ENCODE measurements around the gene PAPPA.

PAPPA gene

DNA sequence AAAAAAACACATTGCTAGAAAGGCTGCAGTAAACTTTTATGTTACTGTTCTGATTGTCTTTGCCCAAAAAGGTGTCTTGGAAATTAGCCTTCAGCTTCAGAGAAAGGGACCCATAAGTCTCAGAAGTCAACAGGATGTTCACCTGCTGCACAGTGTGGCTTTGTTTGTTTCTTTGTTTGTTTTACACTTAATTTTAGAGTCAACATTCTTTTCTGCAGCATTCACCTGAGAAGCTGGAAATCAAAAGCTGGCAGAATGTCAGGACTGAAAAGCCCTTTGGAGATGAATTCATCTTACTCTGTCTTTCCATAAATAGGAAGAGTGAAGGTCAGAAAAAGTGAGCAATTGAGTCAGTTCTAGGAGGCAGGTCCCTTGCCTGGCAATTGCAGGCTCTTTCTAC lies 170.0 kb downstream of the PAPPA start:
- no peak for DNase-seq

DNA sequence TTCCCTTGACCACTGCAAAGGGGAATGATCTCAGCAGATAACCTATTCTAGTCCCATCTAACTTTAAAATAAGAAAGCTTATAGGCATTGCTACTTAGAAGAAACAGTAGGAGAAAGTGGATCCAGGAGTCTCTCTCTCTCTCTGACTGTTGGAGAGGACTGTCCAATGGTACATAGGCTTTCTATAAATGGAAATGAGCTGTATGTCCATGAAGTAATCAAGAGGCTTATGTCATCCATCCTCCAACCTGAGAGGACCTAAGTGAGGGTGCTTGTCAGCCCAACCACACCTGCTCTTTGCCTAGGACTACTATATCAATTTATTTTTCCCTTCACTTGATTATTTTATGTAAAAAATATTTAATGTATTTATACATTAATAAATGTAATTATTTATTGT lies 172.3 kb downstream of the PAPPA start:
- DNase-seq = no peak

DNA sequence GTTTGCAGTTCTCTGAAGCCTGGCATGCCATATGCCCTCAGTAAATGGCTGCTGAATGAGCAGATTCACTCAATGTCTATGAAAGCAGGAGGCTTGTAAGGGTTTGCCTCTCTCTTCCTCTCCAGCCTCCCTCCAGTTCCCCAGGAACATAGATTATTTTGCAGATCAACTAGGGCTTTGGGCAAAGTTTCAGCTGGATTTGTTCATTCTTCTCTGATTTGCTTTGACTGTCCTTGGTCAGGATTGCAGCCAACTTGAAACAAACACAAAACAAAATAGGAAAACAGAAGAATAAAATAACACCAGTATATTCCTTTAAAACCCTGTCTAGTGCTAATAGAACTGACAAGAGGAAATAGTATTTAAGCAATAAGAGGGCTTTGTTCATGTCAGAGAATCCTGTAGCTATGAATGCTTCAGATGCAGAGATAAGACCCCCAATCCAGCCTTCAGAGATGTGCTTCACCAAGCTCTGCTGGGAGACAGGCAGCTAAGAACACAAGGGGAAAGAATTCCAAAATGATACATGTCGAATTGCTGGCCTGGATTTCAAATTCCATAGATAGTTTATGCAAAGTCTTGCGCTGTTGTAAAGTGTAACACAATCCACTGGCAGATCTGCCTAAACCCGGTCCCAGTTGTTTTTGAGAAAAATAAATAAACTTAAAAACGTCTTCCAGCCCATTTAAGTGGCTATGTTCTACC lies 174.3 kb downstream of the PAPPA start:
- no peak for DNase-seq

DNA sequence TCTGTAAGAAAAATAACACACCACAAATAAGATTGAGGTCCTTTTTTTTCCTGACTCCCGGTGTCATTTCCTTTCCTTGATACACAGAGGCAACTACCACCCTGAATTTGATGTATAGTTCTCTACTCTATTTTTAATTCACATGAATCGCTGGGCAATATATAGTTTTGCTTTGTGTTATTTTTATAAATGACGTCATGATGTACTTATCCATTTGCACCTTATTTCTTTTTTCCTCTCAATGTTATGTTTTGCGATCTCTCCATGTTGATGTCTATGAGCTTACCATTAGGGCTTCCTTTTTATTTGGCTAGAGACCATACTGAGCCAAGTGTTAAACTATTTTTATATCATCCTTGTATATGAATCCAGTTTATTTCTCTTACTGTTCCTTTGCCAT lies 175.9 kb downstream of the PAPPA start:
- no peak for DNase-seq

DNA sequence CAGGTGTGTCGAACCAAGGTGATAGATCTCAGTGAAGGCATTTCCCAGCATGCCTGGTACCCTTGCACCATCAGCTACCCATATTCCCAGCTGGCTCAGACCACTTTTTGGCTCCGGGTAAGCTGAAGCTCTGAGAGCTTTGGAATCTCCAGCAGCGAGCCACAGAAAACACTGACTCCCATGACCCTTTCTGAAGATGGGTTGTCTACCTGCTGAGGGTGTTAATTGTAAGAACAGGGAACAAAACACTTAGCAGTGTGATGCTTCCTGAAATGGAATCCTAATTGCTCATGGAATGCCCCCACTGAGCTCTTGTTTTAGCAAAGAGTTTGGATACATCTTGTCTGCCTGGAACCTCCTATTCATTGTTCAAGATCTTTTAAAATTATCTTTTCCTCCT lies 177.7 kb downstream of the PAPPA start:
- DNase-seq = no peak

DNA sequence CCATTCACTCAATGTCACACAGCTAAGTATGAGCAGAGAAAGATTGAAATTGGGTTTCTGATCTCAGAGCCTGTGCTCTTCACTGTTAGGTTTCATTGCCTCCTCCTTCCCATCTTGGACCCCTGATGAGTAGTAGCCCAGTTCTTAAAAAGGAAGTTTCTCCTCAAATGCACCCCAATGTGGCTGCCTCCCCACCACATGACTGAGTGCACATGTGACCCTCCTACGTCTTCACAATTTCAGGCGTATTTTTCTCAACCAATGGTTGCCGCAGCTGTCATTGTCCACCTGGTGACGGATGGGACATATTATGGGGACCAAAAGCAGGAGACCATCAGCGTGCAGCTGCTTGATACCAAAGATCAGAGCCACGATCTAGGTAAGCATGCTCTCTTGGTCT lies 178.5 kb downstream of the PAPPA start:
- no peak for DNase-seq

- DNase-seq = no peak
These were observed 179.7 kb downstream of the PAPPA start for GRCh38 chr9:116333254-116333653.

DNA sequence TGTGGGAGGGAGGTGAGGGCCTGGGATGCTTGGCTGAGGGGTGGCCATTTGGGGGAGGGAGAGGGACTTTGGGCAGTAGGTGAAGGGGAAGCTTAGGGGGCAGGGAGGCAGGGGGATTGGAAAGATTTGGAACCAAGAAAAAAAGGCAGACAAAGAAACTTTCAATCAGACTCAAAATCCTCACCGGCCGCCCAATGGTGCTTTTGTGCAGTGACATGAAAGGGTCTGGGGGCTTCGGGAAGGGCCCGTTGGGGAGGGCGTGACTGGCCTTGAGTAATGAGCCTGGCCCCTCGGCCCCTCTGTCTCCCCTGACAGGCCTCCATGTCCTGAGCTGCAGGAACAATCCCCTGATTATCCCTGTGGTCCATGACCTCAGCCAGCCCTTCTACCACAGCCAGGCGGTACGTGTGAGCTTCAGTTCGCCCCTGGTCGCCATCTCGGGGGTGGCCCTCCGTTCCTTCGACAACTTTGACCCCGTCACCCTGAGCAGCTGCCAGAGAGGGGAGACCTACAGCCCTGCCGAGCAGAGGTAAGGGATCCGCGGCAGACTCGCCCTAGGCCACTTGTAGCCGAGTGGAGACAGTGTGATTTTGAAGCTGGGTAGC lies 181.1 kb downstream of the PAPPA start:
- no peak for DNase-seq

DNA sequence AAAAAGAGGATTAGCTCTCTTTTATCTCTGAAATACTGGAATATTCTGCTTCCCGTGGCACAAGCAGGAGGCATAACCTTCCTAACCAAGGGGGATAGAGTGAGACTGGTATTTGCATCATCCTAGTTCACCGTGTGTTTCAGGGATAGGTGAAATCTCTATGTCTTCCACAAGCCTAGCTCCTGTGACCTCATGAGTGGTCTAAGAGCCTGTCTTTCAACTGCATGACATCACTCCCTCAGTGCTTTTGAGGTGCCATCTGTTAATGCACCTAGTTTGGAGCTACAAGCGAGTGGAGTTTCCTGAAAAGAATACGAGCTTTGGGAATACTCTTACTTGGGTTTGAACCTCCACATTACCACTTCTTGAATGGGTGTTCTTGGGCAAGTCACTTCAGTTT lies 181.8 kb downstream of the PAPPA start:
- DNase-seq = no peak

- no peak for DNase-seq
These were observed 182.7 kb downstream of the PAPPA start for GRCh38 chr9:116336133-116336862.

DNA sequence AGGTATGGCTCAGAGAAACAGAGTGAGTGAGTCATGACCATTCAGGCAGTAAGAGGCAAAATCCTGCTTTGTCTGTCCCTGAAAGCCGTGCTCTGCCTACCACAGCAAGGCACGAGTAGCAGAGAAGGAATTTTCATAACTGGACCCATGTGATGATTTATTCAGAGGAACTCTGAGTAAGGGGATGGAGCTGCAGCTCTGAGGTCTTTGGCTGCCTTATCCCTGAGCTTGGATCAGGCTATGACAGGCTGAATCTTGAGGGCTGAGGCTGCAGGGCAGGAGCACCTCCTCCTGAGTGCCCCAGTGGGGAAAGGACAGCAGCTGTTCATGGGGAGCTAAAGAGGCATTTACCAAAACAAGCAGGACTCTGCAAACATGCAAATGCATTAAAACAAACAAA lies 183.4 kb downstream of the PAPPA start:
- no peak for DNase-seq

DNA sequence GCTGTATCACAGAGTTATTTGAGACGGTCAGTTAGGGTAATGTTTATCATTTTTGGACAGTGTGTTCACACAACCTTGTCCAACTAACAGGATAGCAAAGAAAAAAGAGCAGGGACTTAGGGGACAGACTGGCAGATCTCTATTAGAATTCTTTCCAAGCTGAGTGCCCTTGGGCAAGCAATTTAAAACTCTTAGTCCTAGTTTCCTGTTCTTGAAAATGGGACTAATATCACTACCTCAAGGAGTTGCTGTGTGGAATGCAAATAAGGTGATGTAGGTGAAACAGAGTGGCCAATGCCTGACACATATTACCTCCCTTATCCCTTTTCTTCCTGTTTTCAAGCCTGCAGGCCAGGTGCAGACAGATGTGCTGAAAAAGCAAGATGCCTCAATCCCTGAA lies 186.7 kb downstream of the PAPPA start:
- DNase-seq = no peak

- DNase-seq = no peak
These were observed 188.5 kb downstream of the PAPPA start for GRCh38 chr9:116342061-116342460.

DNA sequence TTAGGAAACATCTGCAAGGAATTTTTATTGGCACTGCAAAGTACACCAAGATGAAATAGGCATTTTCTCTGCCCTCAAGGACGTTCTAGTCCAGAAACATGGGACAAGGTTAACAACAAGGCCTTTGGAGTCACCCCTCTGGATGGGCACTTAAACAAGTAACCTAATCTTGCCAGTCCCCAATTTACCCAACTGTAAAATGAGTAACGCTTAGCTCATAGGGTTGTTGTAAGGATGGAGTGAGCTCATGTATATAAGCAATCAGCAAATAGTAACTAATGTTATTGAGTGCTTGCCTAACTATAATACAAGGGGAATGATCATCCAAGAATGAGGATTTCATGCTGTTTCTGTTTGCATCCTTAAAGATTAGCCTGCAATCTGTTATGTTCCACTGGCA lies 189.3 kb downstream of the PAPPA start:
- no peak for DNase-seq

GRCh38 chr9:116344416-116344815 lies 190.8 kb downstream of the PAPPA start:
- DNase-seq = no peak

- DNase-seq = no peak
These were observed 191.8 kb downstream of the PAPPA start for GRCh38 chr9:116345393-116345792.

DNA sequence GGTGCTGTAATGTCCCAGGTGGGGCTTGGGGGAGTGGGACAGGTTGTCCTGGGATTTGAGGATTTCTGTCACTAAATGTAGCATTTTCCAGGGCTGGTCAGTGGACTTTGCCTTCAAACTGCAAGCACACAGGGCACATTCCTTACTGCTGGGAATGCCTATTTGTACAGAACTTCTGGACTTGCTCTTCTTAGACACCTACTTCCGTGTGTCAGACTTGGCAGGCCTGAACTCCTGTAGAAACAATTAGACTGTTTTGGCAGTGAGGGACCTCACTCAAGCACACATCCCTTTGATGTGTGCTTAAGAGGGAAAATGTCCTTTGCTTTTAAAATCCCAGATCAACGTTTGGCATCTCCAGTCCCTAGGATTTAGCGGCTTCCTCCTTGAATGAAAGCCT lies 192.2 kb downstream of the PAPPA start:
- DNase-seq = no peak

DNA sequence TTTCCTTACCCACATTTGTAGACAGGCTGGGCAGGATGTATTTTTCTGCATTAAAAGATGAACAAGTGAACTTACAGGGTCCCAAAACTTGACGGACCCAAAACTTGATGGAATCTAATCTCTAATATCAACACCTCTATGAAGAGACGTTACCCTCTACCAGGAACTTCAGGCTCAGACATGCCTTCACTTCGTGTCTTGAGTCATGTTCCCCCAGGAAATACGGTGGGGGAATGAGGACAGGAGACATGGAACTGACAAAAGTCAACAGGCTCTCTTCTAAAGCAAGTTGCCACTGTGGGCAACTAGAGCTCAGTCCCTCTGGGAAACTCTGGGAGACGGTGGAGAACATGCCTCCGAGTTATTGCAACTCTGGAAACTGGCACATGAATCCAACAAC lies 196.1 kb downstream of the PAPPA start:
- no peak for DNase-seq

GRCh38 chr9:116350213-116350612 lies 196.6 kb downstream of the PAPPA start:
- DNase-seq = no peak

- no peak for DNase-seq
These were observed 199.4 kb downstream of the PAPPA start for GRCh38 chr9:116352958-116353357.

DNA sequence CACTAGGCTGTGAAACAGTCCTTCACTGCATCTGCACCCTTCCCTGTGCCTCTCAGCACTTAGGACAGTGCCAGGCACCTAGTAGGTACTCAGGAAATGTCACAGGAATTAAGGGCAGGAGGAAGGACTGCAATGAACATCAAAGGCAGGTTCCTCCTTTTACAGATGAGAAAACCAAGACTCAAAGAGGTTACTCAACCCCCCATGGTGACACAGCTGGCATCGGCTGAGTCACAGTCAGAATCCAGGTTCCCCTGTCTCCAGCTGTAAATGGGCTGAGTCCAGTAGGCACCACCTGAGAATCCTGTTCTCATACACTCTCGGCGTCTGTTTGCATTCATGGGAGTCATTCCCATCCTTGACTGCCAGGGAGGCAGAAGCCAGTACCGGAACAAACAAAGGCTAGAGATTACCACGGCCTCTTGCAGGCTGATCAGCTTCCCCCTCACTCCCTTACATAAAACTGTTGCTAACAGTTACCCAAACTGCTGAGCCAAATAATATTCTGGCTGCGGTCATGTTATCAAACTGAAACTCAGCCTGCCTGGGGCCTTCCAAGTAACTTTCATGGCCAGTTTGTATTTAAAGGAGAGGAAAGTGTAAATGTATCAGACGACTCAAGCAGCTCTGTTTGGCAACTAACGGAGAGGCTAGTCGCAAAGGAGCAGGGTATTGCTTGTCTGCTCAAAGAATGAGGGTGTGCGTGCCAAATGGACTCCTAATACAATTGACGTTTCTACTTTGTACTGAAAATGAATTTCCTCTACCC lies 201.7 kb downstream of the PAPPA start:
- no peak for DNase-seq

DNA sequence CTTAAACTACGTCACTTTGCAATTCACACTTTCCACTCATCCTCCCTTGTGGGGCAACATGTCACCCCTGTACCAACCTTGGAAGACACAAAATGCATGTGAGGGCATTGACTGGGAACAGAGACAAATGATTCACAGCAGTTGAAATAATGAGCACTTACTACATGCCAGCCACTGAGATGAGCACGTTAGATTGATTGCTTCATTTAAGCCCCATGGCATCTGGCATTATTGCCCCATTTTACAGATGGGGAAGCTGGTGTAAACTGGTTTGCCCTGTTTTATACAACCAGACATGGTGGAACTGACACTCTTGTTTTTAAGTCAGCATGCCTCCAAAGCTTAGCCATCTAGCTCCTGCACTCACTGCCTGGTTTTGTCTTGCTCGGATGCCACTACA lies 204.7 kb downstream of the PAPPA start:
- no peak for DNase-seq

DNA sequence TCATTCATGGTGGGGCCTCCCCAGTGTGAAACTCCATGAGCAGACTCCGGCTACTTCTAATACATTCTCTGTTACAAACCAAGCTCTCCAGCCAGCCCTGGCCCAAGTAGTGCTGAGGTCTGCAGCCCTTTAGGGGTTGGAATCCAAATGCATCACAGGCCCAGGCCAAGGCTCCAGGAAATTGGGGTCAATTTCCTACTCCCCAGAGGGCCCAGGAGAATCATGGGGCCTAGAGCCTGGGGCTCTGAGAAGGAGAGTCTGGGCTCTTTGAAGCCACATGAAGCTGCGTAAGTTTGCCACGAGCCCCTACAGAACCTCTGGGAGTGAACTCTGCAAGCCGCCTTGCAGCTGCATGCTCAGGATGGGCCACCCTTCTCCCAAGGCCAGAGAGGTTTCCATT lies 206.4 kb downstream of the PAPPA start:
- no peak for DNase-seq

DNA sequence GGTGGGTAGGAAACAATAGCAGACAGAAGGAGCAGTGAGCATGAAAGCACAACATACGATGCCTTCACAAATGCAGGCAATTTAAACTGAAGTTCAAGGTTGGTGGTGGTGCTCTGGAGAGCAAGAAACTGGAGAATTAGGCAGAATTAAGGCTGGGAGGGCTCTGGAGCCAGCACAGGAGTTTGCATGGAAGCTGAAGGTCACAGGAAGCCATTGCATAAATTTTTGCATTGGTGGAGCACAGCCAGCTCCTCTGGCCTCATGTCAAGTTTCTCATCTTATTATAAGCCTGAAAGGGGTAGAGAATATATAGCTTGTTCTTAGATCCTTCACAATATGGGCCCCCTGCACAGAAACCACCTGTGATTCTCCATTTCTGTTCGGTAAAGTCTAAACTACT lies 207.4 kb downstream of the PAPPA start:
- DNase-seq = no peak

Data from NCI-H187 (cell line).